Central memory CD8-positive, alpha-beta T cell (primary cell): ENCODE measurements around the gene RBM48.
A peak's percentile ranks its signal among the peaks of the same experiment; 100 is the strongest.
"Not testable (repeated sequence)": the region's sequence is repeated elsewhere in the genome, so short reads cannot be mapped to it uniquely, and the experiment has no call there.

Experiments
- ATAC-seq: fragments of 150-1000 bp; cut with Tn5 transposase; replicated peaks from 2 replicates; pipeline ENCODE4 v1.10.0; 2022; ENCODE audit warnings: mild to moderate bottlenecking, moderate FRiP score, moderate number of reproducible peaks; ENCODE audit not compliant: poor library complexity, severe bottlenecking; ENCODE audit errors: extremely low read depth
- DNase-seq, 2 donors: peaks; one replicate each; pipeline ENCODE4 v3.0.0; 2021; ENCODE audit warnings: low spot score in 2 of 2
- H3K27ac Mint-ChIP-seq: one replicate; pipeline ENCODE4 v1.8.0; 2022; ENCODE audit warnings: low read depth, mild to moderate bottlenecking, moderate library complexity, mixed read lengths
- H3K27me3 Mint-ChIP-seq: one replicate; pipeline ENCODE4 v1.8.0; 2022; ENCODE audit warnings: mixed read lengths
- H3K36me3 Mint-ChIP-seq: one replicate; pipeline ENCODE4 v1.8.0; 2022; ENCODE audit warnings: mild to moderate bottlenecking, moderate library complexity, mixed read lengths; ENCODE audit not compliant: insufficient read depth
- H3K4me1 Mint-ChIP-seq: one replicate; pipeline ENCODE4 v1.8.0; 2022; ENCODE audit warnings: mixed read lengths
- H3K4me3 Mint-ChIP-seq: one replicate; pipeline ENCODE4 v1.8.0; 2022; ENCODE audit warnings: mild to moderate bottlenecking, moderate library complexity, mixed read lengths
- H3K9me3 Mint-ChIP-seq: one replicate; pipeline ENCODE4 v1.8.0; 2022; ENCODE audit warnings: mixed read lengths

The RBM48 gene

DNA sequence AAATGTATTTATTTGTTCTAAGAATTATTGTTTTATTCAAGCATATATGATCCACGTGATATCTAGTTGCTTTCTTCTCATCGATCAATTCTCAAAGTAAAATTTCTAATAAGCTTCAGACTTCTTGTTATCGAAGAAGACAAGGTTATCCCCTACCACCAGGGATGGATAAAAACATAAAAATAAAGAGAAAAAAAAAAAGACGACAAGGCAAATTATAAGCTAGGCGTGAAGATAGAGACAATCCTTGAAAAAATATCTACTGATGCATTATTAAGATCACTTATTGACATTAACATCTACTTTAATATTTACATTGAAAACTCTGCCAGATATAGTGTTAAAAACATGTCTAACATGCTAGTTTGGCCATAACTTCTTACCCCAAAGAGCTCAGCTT, 19.6 kb upstream of the RBM48 start:
- Mint-ChIP-seq H3K27me3 (no peaks in the 10 kb centered on the region), H3K4me3 (no peak overlapping the region), H3K9me3 (no peaks in the 10 kb centered on the region), H3K4me1 (no peaks in the 10 kb centered on the region), H3K27ac (no peak overlapping the region), H3K36me3 (peaks cover 14% of the 10 kb centered on the region)
- no peak for ATAC-seq
- no peak for DNase-seq

DNA sequence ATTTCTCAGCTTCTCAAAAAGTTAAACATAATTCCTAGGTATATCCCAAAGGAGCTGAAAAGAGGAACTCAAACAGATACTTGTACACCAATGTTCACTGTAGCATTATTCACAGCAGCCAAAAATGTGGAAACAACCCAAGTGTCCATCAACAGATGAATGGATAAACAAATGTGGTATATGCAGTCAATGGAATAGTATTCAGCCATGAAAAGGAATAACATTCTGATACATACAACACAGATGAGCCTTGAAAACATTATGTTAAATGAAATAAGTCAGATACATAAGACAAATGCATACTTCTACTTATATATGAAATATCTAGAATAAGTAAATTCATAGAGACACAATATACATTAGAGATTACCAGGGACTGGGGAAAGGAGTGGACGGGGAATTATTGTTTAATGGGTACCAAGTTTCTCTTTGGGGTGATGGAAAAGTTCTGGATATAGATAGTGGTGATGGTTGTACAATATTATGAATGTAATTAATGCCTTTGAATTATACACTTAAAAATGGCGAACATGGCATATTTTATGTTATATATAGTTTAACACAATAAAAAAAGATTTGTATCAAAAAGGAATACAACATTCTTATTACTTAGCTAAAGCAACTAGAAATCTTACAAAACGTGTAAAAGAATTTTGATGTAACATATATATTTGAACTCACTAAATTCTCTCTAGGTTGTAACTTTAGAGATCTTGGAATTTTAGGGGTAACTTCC, 15.3 kb upstream of the RBM48 start:
- no peak overlapping the region for H3K27ac Mint-ChIP-seq
- H3K36me3 Mint-ChIP-seq, result peaks cover 18% of the 10 kb centered on the region

GRCh38 chr7:92517631-92518030, 11.0 kb upstream of the RBM48 start:
- no peaks in the 10 kb centered on the region for H3K9me3 Mint-ChIP-seq
- ATAC-seq (no peak), DNase-seq (no peak)
- H3K4me1 Mint-ChIP-seq, result no peaks in the 10 kb centered on the region
- H3K4me3 Mint-ChIP-seq, result no peak overlapping the region
- peaks cover 17% of the 10 kb centered on the region for H3K36me3 Mint-ChIP-seq
- no peak overlapping the region for H3K27ac Mint-ChIP-seq
- no peaks in the 10 kb centered on the region for H3K27me3 Mint-ChIP-seq

More for the DNA sequence above, 15.3 kb upstream of the RBM48 start:
- Mint-ChIP-seq H3K4me1 (no peaks in the 10 kb centered on the region), H3K4me3 (no peak overlapping the region), H3K27me3 (no peaks in the 10 kb centered on the region), H3K9me3 (no peaks in the 10 kb centered on the region)
- no peak for DNase-seq
- no peak for ATAC-seq

DNA sequence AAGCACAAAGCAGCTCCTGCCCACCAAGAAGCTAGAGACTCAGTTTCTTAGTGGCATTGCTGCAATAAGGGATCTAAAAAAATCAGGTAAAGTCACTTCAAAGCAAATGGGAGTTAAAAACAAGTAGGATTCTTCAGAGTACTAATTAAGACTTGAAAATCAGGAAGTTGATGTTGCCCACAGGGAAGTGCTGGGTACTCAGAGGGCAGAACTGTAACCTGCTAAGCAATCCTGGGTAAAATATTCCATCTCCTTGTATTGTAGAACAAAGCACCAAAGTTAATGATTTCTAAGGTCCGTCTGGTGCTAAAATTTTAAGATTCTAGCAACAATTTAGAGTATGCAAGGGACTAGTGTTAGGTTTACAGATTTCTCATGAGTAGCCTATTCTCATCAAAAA, 8.6 kb upstream of the RBM48 start:
- Mint-ChIP-seq H3K9me3 (no peaks in the 10 kb centered on the region), H3K4me1 (no peaks in the 10 kb centered on the region), H3K4me3 (no peak overlapping the region), H3K36me3 (peaks cover 15% of the 10 kb centered on the region), H3K27ac (no peak overlapping the region), H3K27me3 (no peaks in the 10 kb centered on the region)
- no peak for DNase-seq
- no peak for ATAC-seq

GRCh38 chr7:92523110-92523509, 5.5 kb upstream of the RBM48 start:
- H3K9me3 Mint-ChIP-seq, result no peaks in the 10 kb centered on the region
- no peak overlapping the region for H3K27ac Mint-ChIP-seq
- H3K4me3 Mint-ChIP-seq, result no peak overlapping the region
- DNase-seq (no peak), ATAC-seq (no peak)
- peaks cover 6% of the 10 kb centered on the region for H3K36me3 Mint-ChIP-seq
- peaks cover 17% of the 10 kb centered on the region for H3K4me1 Mint-ChIP-seq
- no peaks in the 10 kb centered on the region for H3K27me3 Mint-ChIP-seq

- Mint-ChIP-seq H3K27me3 (no peaks in the 10 kb centered on the region), H3K27ac (peak overlapping the region; percentile 92), H3K4me3 (peak overlapping the region; percentile 84), H3K4me1 (peaks cover 29% of the 10 kb centered on the region), H3K36me3 (peaks cover 29% of the 10 kb centered on the region), H3K9me3 (no peaks in the 10 kb centered on the region)
- DNase-seq (peak; percentile 21 to 22), ATAC-seq (peak; percentile 29)
Observed at GRCh38 chr7:92527300-92528187, 1.1 kb upstream of the RBM48 start.

DNA sequence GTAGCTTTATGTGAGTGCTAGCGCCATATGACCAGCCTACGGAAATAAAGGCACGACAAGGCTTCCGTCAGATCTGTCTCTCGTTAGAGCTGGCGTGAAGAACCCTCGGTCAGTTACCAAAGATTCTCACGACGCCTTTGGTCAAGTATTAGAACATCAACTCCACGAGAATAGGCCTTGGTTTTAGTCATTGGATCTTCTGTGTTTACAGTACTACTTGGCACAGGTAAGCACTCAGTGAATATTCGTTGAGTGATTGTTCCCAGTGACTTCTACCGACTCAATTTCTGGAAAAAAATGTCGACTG, 316 bp downstream of the RBM48 start:
- H3K4me1 Mint-ChIP-seq, result peaks cover 29% of the 10 kb centered on the region
- H3K36me3 Mint-ChIP-seq, result peaks cover 41% of the 10 kb centered on the region
- no peak for DNase-seq
- H3K27ac Mint-ChIP-seq, result peak overlapping the region; percentile 92
- ATAC-seq, result no peak
- no peaks in the 10 kb centered on the region for H3K27me3 Mint-ChIP-seq
- no peaks in the 10 kb centered on the region for H3K9me3 Mint-ChIP-seq
- H3K4me3 Mint-ChIP-seq, result peak overlapping the region; percentile 84

DNA sequence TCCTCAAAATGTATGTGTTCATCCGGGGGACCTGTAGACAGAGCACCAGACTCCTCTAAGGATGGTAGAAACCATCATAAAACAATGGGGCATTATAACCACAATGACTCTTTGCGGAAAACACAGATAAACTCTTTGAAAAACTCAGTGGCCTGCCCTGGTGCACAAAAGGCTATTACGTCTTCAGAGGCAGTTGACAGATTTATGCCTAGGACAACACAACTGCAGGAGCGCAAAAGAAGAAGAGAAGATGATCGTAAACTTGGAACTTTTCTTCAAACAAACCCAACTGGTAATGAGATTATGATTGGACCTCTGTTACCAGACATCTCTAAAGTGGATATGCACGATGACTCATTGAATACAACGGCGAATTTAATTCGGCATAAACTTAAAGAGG, 6.0 kb downstream of the RBM48 start:
- H3K9me3 Mint-ChIP-seq, result no peaks in the 10 kb centered on the region
- H3K4me3 Mint-ChIP-seq, result no peak overlapping the region
- DNase-seq (no peak), ATAC-seq (no peak)
- peaks cover 16% of the 10 kb centered on the region for H3K4me1 Mint-ChIP-seq
- H3K36me3 Mint-ChIP-seq, result peaks cover 68% of the 10 kb centered on the region
- H3K27ac Mint-ChIP-seq, result no peak overlapping the region
- no peaks in the 10 kb centered on the region for H3K27me3 Mint-ChIP-seq

- H3K36me3 Mint-ChIP-seq, H3K9me3 Mint-ChIP-seq, ATAC-seq, DNase-seq, H3K4me1 Mint-ChIP-seq, H3K4me3 Mint-ChIP-seq, H3K27ac Mint-ChIP-seq, H3K27me3 Mint-ChIP-seq: not testable (repeated sequence)
Observed at GRCh38 chr7:92543542-92543941, 14.9 kb downstream of the RBM48 start.

DNA sequence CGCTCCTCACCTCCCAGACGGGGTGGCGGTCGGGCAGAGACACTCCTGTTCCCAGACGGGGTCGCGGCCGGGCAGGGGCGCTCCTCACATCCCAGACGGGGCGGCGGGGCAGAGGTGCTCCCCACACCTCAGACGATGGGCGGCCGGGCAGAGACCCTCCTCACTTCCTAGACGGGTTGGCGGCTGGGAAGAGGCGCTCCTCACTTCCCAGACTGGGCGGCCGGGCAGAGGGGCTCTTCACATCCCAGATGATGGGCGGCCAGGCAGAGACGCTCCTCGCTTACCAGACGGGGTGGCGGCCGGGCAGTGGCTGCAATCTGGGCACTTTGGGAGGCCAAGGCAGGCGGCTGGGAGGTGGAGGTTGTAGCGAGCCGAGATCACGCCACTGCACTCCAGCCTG, 16.5 kb downstream of the RBM48 start:
- not testable (repeated sequence) for ATAC-seq, H3K4me1 Mint-ChIP-seq, H3K27me3 Mint-ChIP-seq, H3K27ac Mint-ChIP-seq, DNase-seq, H3K36me3 Mint-ChIP-seq, H3K9me3 Mint-ChIP-seq, H3K4me3 Mint-ChIP-seq

- ATAC-seq (no peak), DNase-seq (no peak)
- Mint-ChIP-seq H3K36me3 (peaks cover 1% of the 10 kb centered on the region), H3K4me1 (no peaks in the 10 kb centered on the region), H3K27me3 (peaks cover 8% of the 10 kb centered on the region), H3K4me3 (no peak overlapping the region), H3K9me3 (no peaks in the 10 kb centered on the region), H3K27ac (no peak overlapping the region)
Observed at GRCh38 chr7:92546856-92547497, 18.4 kb downstream of the RBM48 start.

GRCh38 chr7:92547579-92547978, 19.0 kb downstream of the RBM48 start:
- peaks cover 1% of the 10 kb centered on the region for H3K36me3 Mint-ChIP-seq
- DNase-seq, result no peak
- no peaks in the 10 kb centered on the region for H3K4me1 Mint-ChIP-seq
- H3K4me3 Mint-ChIP-seq, result no peak overlapping the region
- H3K9me3 Mint-ChIP-seq, result no peaks in the 10 kb centered on the region
- H3K27me3 Mint-ChIP-seq, result peaks cover 8% of the 10 kb centered on the region
- ATAC-seq, result no peak
- H3K27ac Mint-ChIP-seq, result no peak overlapping the region

- H3K4me1 Mint-ChIP-seq, result no peaks in the 10 kb centered on the region
- ATAC-seq (no peak), DNase-seq (no peak)
- H3K27me3 Mint-ChIP-seq, result peaks cover 8% of the 10 kb centered on the region
- H3K4me3 Mint-ChIP-seq, result no peak overlapping the region
- H3K9me3 Mint-ChIP-seq, result no peaks in the 10 kb centered on the region
- no peak overlapping the region for H3K27ac Mint-ChIP-seq
- no peaks in the 10 kb centered on the region for H3K36me3 Mint-ChIP-seq
Observed at GRCh38 chr7:92550194-92550593, 21.6 kb downstream of the RBM48 start.
